ENCODE results near the gene LGR4.

Gene LGR4

GRCh38 chr11:27460158-27460978 is 12.2 kb downstream of the LGR4 start:
- no peak for DNase-seq (ENCODE audit: extremely low spot score)
- ChIA-PET POLR2A (interaction anchor here (0.8 kb wide), 1 partner anchor 12 kb away, joined by 3 read pairs; the partner anchor contains the start of gene LGR4), CTCF (interaction anchor here (0.7 kb wide), 1 partner anchor 9 kb away, joined by 4 read pairs; no protein-coding TSS in a partner anchor)
- no peak for TF ChIP-seq HDGF (IDR thresholded peaks at IDR 0.05; ENCODE audit: borderline replicate concordance)
- no peak for TF ChIP-seq BHLHE40 (IDR thresholded peaks at IDR 0.05; ENCODE audit: borderline replicate concordance)
- no peak for TF ChIP-seq FOXM1 (IDR thresholded peaks at IDR 0.05; ENCODE audit: borderline replicate concordance)
- TF ChIP-seq TARDBP (IDR thresholded peaks at IDR 0.05), result no peak
- TF ChIP-seq SP1 (IDR thresholded peaks at IDR 0.05), result no peak
- TF ChIP-seq CTBP1 (IDR thresholded peaks at IDR 0.05; ENCODE audit: borderline replicate concordance), result no peak
- TF ChIP-seq FOXA1 (IDR thresholded peaks at IDR 0.05), result no peak
- TF ChIP-seq ELF4 (IDR thresholded peaks at IDR 0.05), result no peak
- no peak for TF ChIP-seq SUZ12 (IDR thresholded peaks at IDR 0.05)
- TF ChIP-seq L3MBTL2 (conservative IDR thresholded peaks at IDR 0.05), result no peak
- TF ChIP-seq ZNF384 (IDR thresholded peaks at IDR 0.05), result no peak
- no peak for TF ChIP-seq NFRKB (IDR thresholded peaks at IDR 0.05)
- TF ChIP-seq, protein P1, sequence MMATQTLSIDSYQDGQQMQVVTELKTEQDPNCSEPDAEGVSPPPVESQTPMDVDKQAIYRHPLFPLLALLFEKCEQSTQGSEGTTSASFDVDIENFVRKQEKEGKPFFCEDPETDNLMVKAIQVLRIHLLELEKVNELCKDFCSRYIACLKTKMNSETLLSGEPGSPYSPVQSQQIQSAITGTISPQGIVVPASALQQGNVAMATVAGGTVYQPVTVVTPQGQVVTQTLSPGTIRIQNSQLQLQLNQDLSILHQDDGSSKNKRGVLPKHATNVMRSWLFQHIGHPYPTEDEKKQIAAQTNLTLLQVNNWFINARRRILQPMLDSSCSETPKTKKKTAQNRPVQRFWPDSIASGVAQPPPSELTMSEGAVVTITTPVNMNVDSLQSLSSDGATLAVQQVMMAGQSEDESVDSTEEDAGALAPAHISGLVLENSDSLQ (IDR thresholded peaks at IDR 0.05), result no peak
- no peak for TF ChIP-seq LEF1 (IDR thresholded peaks at IDR 0.05; ENCODE audit: borderline replicate concordance)
- no peak for TF ChIP-seq FOXK2 (IDR thresholded peaks at IDR 0.05)
- no peak for TF ChIP-seq ARNT (IDR thresholded peaks at IDR 0.05)

- ChIA-PET CTCF (no interaction called here), POLR2A (no interaction called here)
- TF ChIP-seq NFRKB (IDR thresholded peaks at IDR 0.05) (no peak), FOXA1 (IDR thresholded peaks at IDR 0.05) (no peak), TARDBP (IDR thresholded peaks at IDR 0.05) (no peak), LEF1 (IDR thresholded peaks at IDR 0.05; ENCODE audit: borderline replicate concordance) (no peak), ZNF384 (IDR thresholded peaks at IDR 0.05) (no peak), SP1 (IDR thresholded peaks at IDR 0.05) (no peak), CTBP1 (IDR thresholded peaks at IDR 0.05; ENCODE audit: borderline replicate concordance) (no peak)
- TF ChIP-seq, protein P1 (IDR thresholded peaks at IDR 0.05), result peak; percentile 86
- no peak for DNase-seq (ENCODE audit: extremely low spot score)
Observed at GRCh38 chr11:27459191-27459590, 13.4 kb downstream of the LGR4 start.

DNA sequence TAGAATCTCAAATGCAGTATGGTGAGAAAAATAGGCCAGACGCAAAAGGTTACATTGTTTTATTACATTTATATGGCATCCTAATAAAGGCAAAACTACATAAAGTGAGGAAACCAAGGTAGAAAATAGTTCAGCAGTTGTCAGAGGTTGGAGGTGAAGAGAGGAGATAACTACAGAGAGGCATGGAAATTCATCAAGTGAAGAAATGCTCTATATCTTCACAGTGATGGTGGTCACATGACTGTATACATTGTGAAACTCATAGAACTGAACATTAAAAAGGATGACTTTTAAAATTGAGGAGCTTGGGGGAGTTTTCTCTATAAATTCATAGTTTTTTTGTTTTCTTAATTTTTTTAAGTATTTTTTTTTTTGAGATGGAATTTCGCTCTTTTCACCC is 14.4 kb downstream of the LGR4 start:
- DNase-seq (ENCODE audit: extremely low spot score), result no peak
- CTCF ChIA-PET, result no interaction called here
- POLR2A ChIA-PET, result no interaction called here
- no peak for TF ChIP-seq BHLHE40 (IDR thresholded peaks at IDR 0.05; ENCODE audit: borderline replicate concordance)
- TF ChIP-seq, protein P1 (IDR thresholded peaks at IDR 0.05), result no peak
- TF ChIP-seq LEF1 (IDR thresholded peaks at IDR 0.05; ENCODE audit: borderline replicate concordance), result no peak
- TF ChIP-seq ARNT (IDR thresholded peaks at IDR 0.05), result no peak
- no peak for TF ChIP-seq TARDBP (IDR thresholded peaks at IDR 0.05)
- TF ChIP-seq FOXM1 (IDR thresholded peaks at IDR 0.05; ENCODE audit: borderline replicate concordance), result no peak
- TF ChIP-seq HDGF (IDR thresholded peaks at IDR 0.05; ENCODE audit: borderline replicate concordance), result no peak
- TF ChIP-seq NFRKB (IDR thresholded peaks at IDR 0.05), result no peak
- TF ChIP-seq ELF4 (IDR thresholded peaks at IDR 0.05), result no peak
- TF ChIP-seq CTBP1 (IDR thresholded peaks at IDR 0.05; ENCODE audit: borderline replicate concordance), result no peak
- no peak for TF ChIP-seq FOXK2 (IDR thresholded peaks at IDR 0.05)
- TF ChIP-seq FOXA1 (IDR thresholded peaks at IDR 0.05), result no peak

DNA sequence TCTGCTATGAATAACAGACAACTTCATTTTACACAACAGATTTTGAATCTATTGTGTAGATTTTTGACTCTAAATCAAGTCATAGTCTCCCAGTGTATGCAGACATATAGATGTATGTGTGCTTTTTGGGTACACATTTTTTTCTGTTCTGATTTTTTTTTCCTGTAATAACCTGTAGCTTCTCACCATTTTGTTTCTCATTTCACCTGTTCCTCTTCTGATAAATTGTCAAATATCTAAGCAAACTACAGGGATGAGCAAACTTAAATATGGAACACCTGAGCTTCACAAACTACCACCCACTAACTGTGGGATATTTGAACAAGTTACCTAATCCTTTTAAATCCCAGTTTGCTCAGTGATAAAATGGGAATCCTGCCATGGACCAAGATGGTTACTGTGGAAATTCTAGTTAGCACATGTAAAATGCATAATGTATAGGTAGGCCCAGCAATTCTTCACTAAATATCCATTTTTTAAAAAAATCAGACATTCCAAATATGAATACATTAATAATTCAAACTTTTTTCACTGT is 15.7 kb downstream of the LGR4 start:
- ChIA-PET POLR2A (no interaction called here), CTCF (no interaction called here)
- TF ChIP-seq NFRKB (IDR thresholded peaks at IDR 0.05) (no peak), TARDBP (IDR thresholded peaks at IDR 0.05) (no peak), BHLHE40 (IDR thresholded peaks at IDR 0.05; ENCODE audit: borderline replicate concordance) (no peak), SP1 (IDR thresholded peaks at IDR 0.05) (no peak), FOXM1 (IDR thresholded peaks at IDR 0.05; ENCODE audit: borderline replicate concordance) (no peak), ARNT (IDR thresholded peaks at IDR 0.05) (no peak), SUZ12 (IDR thresholded peaks at IDR 0.05) (no peak), FOXA1 (IDR thresholded peaks at IDR 0.05) (no peak), ELF4 (IDR thresholded peaks at IDR 0.05) (no peak), FOXK2 (IDR thresholded peaks at IDR 0.05) (no peak), ZNF384 (IDR thresholded peaks at IDR 0.05) (no peak), HDGF (IDR thresholded peaks at IDR 0.05; ENCODE audit: borderline replicate concordance) (no peak), LEF1 (IDR thresholded peaks at IDR 0.05; ENCODE audit: borderline replicate concordance) (no peak), L3MBTL2 (conservative IDR thresholded peaks at IDR 0.05) (no peak), CTBP1 (IDR thresholded peaks at IDR 0.05; ENCODE audit: borderline replicate concordance) (no peak)
- TF ChIP-seq, protein P1 (IDR thresholded peaks at IDR 0.05), result no peak

DNA sequence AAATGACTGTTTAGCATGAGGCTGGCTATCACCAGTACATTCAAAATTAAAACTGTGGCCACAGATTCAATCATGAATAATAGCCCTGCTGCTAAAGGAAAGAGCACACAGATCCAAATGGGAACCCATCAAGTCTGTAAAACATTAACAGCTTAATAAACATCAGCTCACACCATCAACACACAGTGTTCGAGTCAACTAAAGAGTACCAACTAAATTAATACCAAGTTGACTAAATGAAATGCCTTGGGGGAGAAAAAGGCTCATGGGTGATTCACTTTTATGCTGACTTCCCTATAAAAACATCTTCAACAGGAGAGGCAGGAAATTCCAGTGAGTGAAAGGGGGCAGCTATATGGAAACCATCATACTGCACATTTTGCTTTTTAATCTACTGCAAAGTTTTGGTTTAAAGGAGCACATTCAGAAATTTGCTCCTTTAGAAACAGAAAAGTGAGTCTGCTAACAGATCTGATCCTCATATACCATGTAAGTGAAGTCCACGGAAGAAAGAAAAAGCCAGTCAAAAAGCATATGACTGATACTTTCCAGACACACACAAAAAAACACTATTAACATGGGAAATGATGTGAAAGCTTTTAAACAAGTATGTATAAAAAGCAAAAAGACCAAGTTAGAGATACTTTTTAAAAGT is 16.3 kb downstream of the LGR4 start:
- ChIA-PET CTCF (no interaction called here), POLR2A (no interaction called here)
- DNase-seq (ENCODE audit: extremely low spot score), result no peak
- TF ChIP-seq LEF1 (IDR thresholded peaks at IDR 0.05; ENCODE audit: borderline replicate concordance), result no peak
- TF ChIP-seq NFRKB (IDR thresholded peaks at IDR 0.05), result no peak
- TF ChIP-seq ZNF384 (IDR thresholded peaks at IDR 0.05), result no peak
- no peak for TF ChIP-seq BHLHE40 (IDR thresholded peaks at IDR 0.05; ENCODE audit: borderline replicate concordance)
- no peak for TF ChIP-seq FOXK2 (IDR thresholded peaks at IDR 0.05)
- TF ChIP-seq SUZ12 (IDR thresholded peaks at IDR 0.05), result no peak
- no peak for TF ChIP-seq SP1 (IDR thresholded peaks at IDR 0.05)
- no peak for TF ChIP-seq L3MBTL2 (conservative IDR thresholded peaks at IDR 0.05)
- TF ChIP-seq TARDBP (IDR thresholded peaks at IDR 0.05), result no peak
- no peak for TF ChIP-seq ARNT (IDR thresholded peaks at IDR 0.05)
- no peak for TF ChIP-seq HDGF (IDR thresholded peaks at IDR 0.05; ENCODE audit: borderline replicate concordance)
- no peak for TF ChIP-seq FOXA1 (IDR thresholded peaks at IDR 0.05)
- no peak for TF ChIP-seq FOXM1 (IDR thresholded peaks at IDR 0.05; ENCODE audit: borderline replicate concordance)
- TF ChIP-seq ELF4 (IDR thresholded peaks at IDR 0.05), result no peak
- TF ChIP-seq CTBP1 (IDR thresholded peaks at IDR 0.05; ENCODE audit: borderline replicate concordance), result no peak

More for the DNA sequence above, 15.7 kb downstream of the LGR4 start:
- no peak for DNase-seq (ENCODE audit: extremely low spot score)

All from HEK293T (cell line).